K562 (cell line): ENCODE data around the gene CSNK1G2. TPM values are rescaled to one million over a fixed set of nuclear protein-coding genes. Genes with fewer than 3 reads are reported as not detected.

Experiments
- E2F5 ChIP-seq: sonication (generic); formaldehyde crosslinking; IDR thresholded peaks from 2 replicates; pipeline ENCODE4 v1.8.0; 2022; ENCODE audit warnings: mild to moderate bottlenecking, missing genetic modification reagents
- GTF2A2 ChIP-seq: IDR thresholded peaks from 2 replicates; pipeline ENCODE4 v1.6.1; 2016; ENCODE audit warnings: mild to moderate bottlenecking, missing genetic modification characterization, missing compliant biosample characterization
- KAT2B ChIP-seq: IDR thresholded peaks from one replicate; pipeline ENCODE4 v1.6.1; 2012; ENCODE audit warnings: low read depth, mild to moderate bottlenecking, control low read depth, inconsistent platforms, low read length, moderate library complexity
- KLF10 ChIP-seq: fragments of 250-450 bp; sonication (Bioruptor Pico); IDR thresholded peaks from 2 replicates; pipeline ENCODE4 v1.6.1; 2021; ENCODE audit warnings: matching md5 sums
- MCM2 ChIP-seq: fragments of 450-650 bp; IDR thresholded peaks from 2 replicates; pipeline ENCODE4 v1.6.1; 2017; ENCODE audit warnings: low read depth, mild to moderate bottlenecking
- MNT ChIP-seq, 2 experiments: fragments of 450-650 bp; conservative IDR thresholded peaks; 2 replicates each; pipeline ENCODE4 v1.6.1; 2017; ENCODE audit warnings: mild to moderate bottlenecking in 2 of 2, moderate library complexity in 2 of 2
- MYC ChIP-seq, 2 experiments: fragments of 250-450 bp in 1 of 2; sonication (Bioruptor Pico) in 1 of 2; IDR thresholded peaks; 2 replicates each; pipeline versions ENCODE4 v1.5.1 to v1.6.1; 2012 to 2021; ENCODE audit warnings: low read depth in 2 of 2, borderline replicate concordance in 1 of 2, improper control_type of control experiment in 1 of 2, low read length in 1 of 2, mild to moderate bottlenecking in 1 of 2, moderate library complexity in 1 of 2
- PRDM10 ChIP-seq: fragments of 450-650 bp; IDR thresholded peaks from 2 replicates; pipeline ENCODE4 v1.6.1; 2018; ENCODE audit not compliant: partially characterized antibody
- PRPF4 ChIP-seq: fragments of 200-400 bp; formaldehyde crosslinking; IDR thresholded peaks from one replicate; pipeline ENCODE4 v1.6.1; 2017; ENCODE audit warnings: low read length, low read depth, mild to moderate bottlenecking; ENCODE audit not compliant: insufficient read depth, poor library complexity, severe bottlenecking
- RBM15 ChIP-seq: fragments of 200-400 bp; formaldehyde crosslinking; IDR thresholded peaks from 2 replicates; pipeline ENCODE4 v1.6.1; 2018; ENCODE audit warnings: mild to moderate bottlenecking, low read length, moderate library complexity; ENCODE audit not compliant: insufficient read depth
- ZBTB1 ChIP-seq: sonication (generic); formaldehyde crosslinking; IDR thresholded peaks from 2 replicates; pipeline ENCODE4 v1.8.1; 2023; ENCODE audit warnings: missing genetic modification reagents, low read depth, mild to moderate bottlenecking, borderline replicate concordance
- ZNF197 ChIP-seq: fragments of 200-800 bp; sonication (Bioruptor generic); IDR thresholded peaks from 2 replicates; pipeline ENCODE4 v1.6.1; 2016; ENCODE audit warnings: low read depth, missing genetic modification characterization, missing compliant biosample characterization
- ZNF239 ChIP-seq: fragments of 250-450 bp; sonication (Bioruptor Pico); IDR thresholded peaks from 2 replicates; pipeline ENCODE4 v1.4.0; 2020; ENCODE audit warnings: mild to moderate bottlenecking
- ZNF449 ChIP-seq: fragments of 250-450 bp; sonication (Bioruptor Pico); IDR thresholded peaks from 2 replicates; pipeline ENCODE4 v1.8.0; 2022; ENCODE audit warnings: moderate library complexity, mild to moderate bottlenecking, inconsistent platforms
- polyA plus RNA-seq, 8 experiments: library from polyadenylated mRNA; depleted of rRNA in 4 of 8; stranded (reverse) in 5 of 8; unstranded in 3 of 8; fragments of >200 nt; fragmentation: Nextera tagmentation in 2 of 8; fragmentation: Illumina TruSeq in 1 of 8; extraction: Ambion mirVana in 2 of 8; extraction: Trizol in 1 of 8; gene quantifications; 2 replicates each; pipeline versions ENCODE4 v1.2.1 to v1.2.3, GENCODE V29; 2011 to 2014; ENCODE audit warnings: inconsistent platforms in 1 of 8, missing spikeins in 1 of 8
- total RNA-seq, 7 experiments: library from RNA; depleted of rRNA in 6 of 7; stranded (reverse); fragments of >200 nt in 6 of 7; fragmentation: Illumina TruSeq in 2 of 7; extraction: Trizol in 2 of 7; gene quantifications; 2 replicates each; pipeline versions ENCODE4 v1.2.1 to v1.2.3, GENCODE V29; 2011 to 2021; ENCODE audit warnings: low replicate concordance in 1 of 7

The CSNK1G2 gene
- total and polyA plus RNA-seq, 9 of the 15 experiments (the other 6 are each of a cell fraction or from before 2014, with no cell fraction given), result 0.48 to 119 (median 49.5) TPM

- TF ChIP-seq ZNF449 (CRISPR knock-in tag) (no peak), RBM15 (no peak), KAT2B (no peak), KLF10 (no peak), GTF2A2 (tag) (no peak), PRPF4 (no peak), ZBTB1 (CRISPR knock-in tag) (no peak), E2F5 (no peak), MYC (IDR thresholded peaks at IDR 0.05; ENCODE audit: low read depth, low read length) (peak; percentile 45), MYC (CRISPR knock-in tag; IDR thresholded peaks at IDR 0.05; ENCODE audit: borderline replicate concordance, low read depth) (no peak), PRDM10 (peak; percentile 13), ZNF197 (CRISPR knock-in tag) (peak; percentile 89), MNT (conservative IDR thresholded peaks at IDR 0.05) (peak; percentile 43 to 81; a peak in 3 of 4 replicates), MCM2 (no peak), ZNF239 (CRISPR knock-in tag) (no peak)
Observed at GRCh38 chr19:1905110-1905862, 35.7 kb upstream of the CSNK1G2 start, which contains the start of the genes ADAT3 and SCAMP4 (continued).
